Heart right ventricle (tissue), 16 donors: ENCODE results near the gene SERTAD3. TPM values are rescaled to one million over a fixed set of nuclear protein-coding genes. Genes with fewer than 3 reads are reported as not detected.

Source experiments
- ATAC-seq, 8 donors: fragments of 200-7000 bp; cut with Tn5 transposase; one replicate each; pipeline ENCODE4 v1.9.1; 2020; ENCODE audit warnings: mild to moderate bottlenecking in 8 of 8, moderate library complexity in 8 of 8, moderate number of reproducible peaks in 1 of 8
- DNase-seq, 2 donors: peaks; one replicate each; pipeline ENCODE4 v3.0.0-alpha.2; 2020
- H3K27ac ChIP-seq, 10 donors: fragments of 200-600 bp; sonication (generic) in 2 of 10; one replicate each; pipeline versions ENCODE4 v1.5.0 to v1.8.0; 2020 to 2022; ENCODE audit warnings: mild to moderate bottlenecking in 3 of 10
- H3K27me3 ChIP-seq, 7 donors: fragments of 200-600 bp; one replicate each; pipeline ENCODE4 v1.8.0; 2021 to 2022; ENCODE audit warnings: mild to moderate bottlenecking in 2 of 7
- H3K36me3 ChIP-seq, 9 donors: fragments of 200-600 bp; sonication (generic) in 1 of 9; one replicate each; pipeline versions ENCODE4 v1.5.0 to v1.8.0; 2020 to 2022; ENCODE audit warnings: mild to moderate bottlenecking in 2 of 9
- H3K4me1 ChIP-seq, 9 donors: fragments of 200-600 bp; sonication (generic) in 1 of 9; one replicate each; pipeline versions ENCODE4 v1.5.0 to v1.8.0; 2020 to 2022; ENCODE audit warnings: mild to moderate bottlenecking in 4 of 9
- H3K4me3 ChIP-seq, 10 donors: fragments of 200-600 bp; sonication (generic) in 2 of 10; one replicate each; pipeline versions ENCODE4 v1.5.0 to v1.8.0; 2020 to 2022; ENCODE audit warnings: mild to moderate bottlenecking in 7 of 10, moderate library complexity in 2 of 10
- H3K9me3 ChIP-seq, 11 donors: fragments of 200-600 bp in 10 of 11; sonication (generic) in 2 of 11; one replicate each; pipeline versions ENCODE4 v1.5.0 to v1.8.0; 2013 to 2022; ENCODE audit warnings: mild to moderate bottlenecking in 2 of 11, control low read depth in 1 of 11, moderate library complexity in 1 of 11
- WGBS, 2 donors: extraction: QIAGEN DNeasy Blood & Tissue Kit; methylation state at CpG; one replicate each; pipeline ENCODE4 v1.1.7; 2013; ENCODE audit warnings: inconsistent platforms in 1 of 2; 5-methylcytosine and 5-hydroxymethylcytosine counted together
- intact Hi-C, 10 donors: fragments of 100-400 bp; cut with DNase I; formaldehyde crosslinking; loops; one replicate each; pipeline versions ENCODE4 v1.11.1 to v1.14.2; 2022
- polyA plus RNA-seq, 2 donors: library from polyadenylated mRNA; stranded (reverse); fragments of 200-250 nt; gene quantifications; one replicate each; pipeline ENCODE4 v1.2.3, GENCODE V29; 2013
- total RNA-seq, 10 donors: library from RNA; stranded (reverse); fragmentation: NEBNext Ultra II Directional in 3 of 10; extraction: Animal tissue kit (Norgen Biotek cat#: 25700) in 3 of 10; gene quantifications; one replicate each; pipeline versions ENCODE4 v1.2.1 to v1.2.4, GENCODE V29; 2021 to 2023
- TF ChIP-seq, protein P1 (sequence below), 9 donors: fragments of 200-600 bp; sonication (generic) in 2 of 9; IDR thresholded peaks; one replicate each; pipeline versions ENCODE4 v1.5.0 to v1.8.0; 2021 to 2022; ENCODE audit warnings: antibody characterized with exemption in 9 of 9, mild to moderate bottlenecking in 5 of 9, moderate library complexity in 1 of 9
- donor health status: Arrhythmogenic right ventricular cardiomyopathy.
- donor health status: ischemic (EF 13 %, LVEDD 7.1; RV severe dilation, severe dysfunction).
- donor health status: healthy with polysubstance abuse.
- donor health status: DM: no; HTN: yes; CAD: no.
- donor health status: DM: no; HTN: no; CAD: no.
- donor health status: ischemic (EF 25% LVEDD 6.9; RV normal size, moderate dysfunction).
- donor health status: ischemic (EF 25% LVEDD 5.7; RV mildly dilated, moderate dysfunction).
- donor health status: healthy.
- donor health status: DM: yes; HTN: yes; CAD: no.
- donor health status: Ischemic cardiomyopathy.
- donor health status: ischemic (EF 35%, LVEDD 5.7; RV mildly dilated, moderate dysfunction).
- donor health status: nonischemic (EF 11% LVEDD 7.7; RV severe dilation, severe dysfunction).
- donor health status: DM: yes; HTN: yes; CAD: no.
- donor health status: PGD.
- donor health status: ischemic (EF 29% LVEDD 5.4; RV normal size, mild dysfunction).
- donor health status: nonischemic (EF 23%, LVEDD 6.1; RV moderate dilation, normal function).

The SERTAD3 gene
- total and polyA plus RNA-seq, 12 donors: 19.4 to 37.5 (median 29.3) TPM

DNA sequence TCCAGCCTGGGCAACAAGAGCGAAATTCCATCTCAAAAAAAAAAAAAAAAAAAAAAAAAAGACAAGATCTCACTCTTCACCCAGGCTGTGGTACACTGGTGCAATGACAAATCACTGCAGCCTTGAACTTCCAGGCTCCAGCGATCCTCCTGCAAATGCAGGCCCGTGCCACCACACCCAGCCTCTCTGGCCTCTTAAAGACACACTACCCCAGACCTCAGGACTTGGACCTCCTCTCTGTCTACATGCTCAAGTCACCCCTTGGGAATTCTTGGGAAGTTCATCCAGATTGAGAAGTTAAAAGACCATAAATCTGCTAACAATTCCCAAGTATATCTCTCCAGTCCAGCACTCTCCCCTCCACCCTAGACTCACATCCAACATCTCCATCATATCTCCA is 43.6 kb downstream of the SERTAD3 start:
- Histone ChIP-seq H3K4me3 (no peak overlapping the region), H3K36me3 (peaks cover 0 to 3% (median 0%) of the 10 kb centered on the region in 9 donors), H3K9me3 (no peaks in the 10 kb centered on the region), H3K27me3 (no peaks in the 10 kb centered on the region), H3K27ac (no peak overlapping the region), H3K4me1 (peaks cover 0 to 17% (median 9%) of the 10 kb centered on the region in 9 donors)
- intact Hi-C loops: no loop called here
- ATAC-seq: no peak
- WGBS, 2 donors: 56 to 66% methylated on average over 2 to 3 of the region's 3 CpGs
- no peak for DNase-seq
- TF ChIP-seq, protein P1, sequence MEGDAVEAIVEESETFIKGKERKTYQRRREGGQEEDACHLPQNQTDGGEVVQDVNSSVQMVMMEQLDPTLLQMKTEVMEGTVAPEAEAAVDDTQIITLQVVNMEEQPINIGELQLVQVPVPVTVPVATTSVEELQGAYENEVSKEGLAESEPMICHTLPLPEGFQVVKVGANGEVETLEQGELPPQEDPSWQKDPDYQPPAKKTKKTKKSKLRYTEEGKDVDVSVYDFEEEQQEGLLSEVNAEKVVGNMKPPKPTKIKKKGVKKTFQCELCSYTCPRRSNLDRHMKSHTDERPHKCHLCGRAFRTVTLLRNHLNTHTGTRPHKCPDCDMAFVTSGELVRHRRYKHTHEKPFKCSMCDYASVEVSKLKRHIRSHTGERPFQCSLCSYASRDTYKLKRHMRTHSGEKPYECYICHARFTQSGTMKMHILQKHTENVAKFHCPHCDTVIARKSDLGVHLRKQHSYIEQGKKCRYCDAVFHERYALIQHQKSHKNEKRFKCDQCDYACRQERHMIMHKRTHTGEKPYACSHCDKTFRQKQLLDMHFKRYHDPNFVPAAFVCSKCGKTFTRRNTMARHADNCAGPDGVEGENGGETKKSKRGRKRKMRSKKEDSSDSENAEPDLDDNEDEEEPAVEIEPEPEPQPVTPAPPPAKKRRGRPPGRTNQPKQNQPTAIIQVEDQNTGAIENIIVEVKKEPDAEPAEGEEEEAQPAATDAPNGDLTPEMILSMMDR (IDR thresholded peaks at IDR 0.05): no peak

- WGBS, 2 donors: 55 to 57% methylated on average over 49 of the region's 49 CpGs
- peaks cover 0 to 11% (median 6%) of the 10 kb centered on the region in 9 donors for H3K4me1 ChIP-seq
- no peak for DNase-seq
- peaks cover 0 to 3% (median 0%) of the 10 kb centered on the region in 9 donors for H3K36me3 ChIP-seq
- ATAC-seq: peak in 1 of 8 donors; percentile 25
- H3K9me3 ChIP-seq: no peaks in the 10 kb centered on the region
- no peaks in the 10 kb centered on the region for H3K27me3 ChIP-seq
- intact Hi-C loops: loop anchor here in 3 of 10 donors (5.0 kb wide), 2 partner anchors 41 to 46 kb away; no protein-coding TSS in a partner anchor
- H3K27ac ChIP-seq: no peak overlapping the region
- H3K4me3 ChIP-seq: no peak overlapping the region
- TF ChIP-seq, protein P1 (IDR thresholded peaks at IDR 0.05): no peak
Measured at GRCh38 chr19:40398417-40399131, 45.6 kb downstream of the SERTAD3 start.

- H3K4me1 ChIP-seq: peaks cover 0 to 6% (median 0%) of the 10 kb centered on the region in 9 donors
- H3K4me3 ChIP-seq: no peak overlapping the region
- peaks cover 0 to 3% (median 0%) of the 10 kb centered on the region in 9 donors for H3K36me3 ChIP-seq
- no peak overlapping the region for H3K27ac ChIP-seq
- TF ChIP-seq, protein P1 (IDR thresholded peaks at IDR 0.05): no peak
- intact Hi-C loops: loop anchor here in 3 of 10 donors (5.0 kb wide), 2 partner anchors 40 to 45 kb away; no protein-coding TSS in a partner anchor
- ATAC-seq (no peak), DNase-seq (no peak)
- no peaks in the 10 kb centered on the region for H3K9me3 ChIP-seq
- no peaks in the 10 kb centered on the region for H3K27me3 ChIP-seq
- 92 to 96% methylated on average over 22 of the region's 22 CpGs for WGBS, 2 donors
Measured at GRCh38 chr19:40397568-40397906, 46.6 kb downstream of the SERTAD3 start.

DNA sequence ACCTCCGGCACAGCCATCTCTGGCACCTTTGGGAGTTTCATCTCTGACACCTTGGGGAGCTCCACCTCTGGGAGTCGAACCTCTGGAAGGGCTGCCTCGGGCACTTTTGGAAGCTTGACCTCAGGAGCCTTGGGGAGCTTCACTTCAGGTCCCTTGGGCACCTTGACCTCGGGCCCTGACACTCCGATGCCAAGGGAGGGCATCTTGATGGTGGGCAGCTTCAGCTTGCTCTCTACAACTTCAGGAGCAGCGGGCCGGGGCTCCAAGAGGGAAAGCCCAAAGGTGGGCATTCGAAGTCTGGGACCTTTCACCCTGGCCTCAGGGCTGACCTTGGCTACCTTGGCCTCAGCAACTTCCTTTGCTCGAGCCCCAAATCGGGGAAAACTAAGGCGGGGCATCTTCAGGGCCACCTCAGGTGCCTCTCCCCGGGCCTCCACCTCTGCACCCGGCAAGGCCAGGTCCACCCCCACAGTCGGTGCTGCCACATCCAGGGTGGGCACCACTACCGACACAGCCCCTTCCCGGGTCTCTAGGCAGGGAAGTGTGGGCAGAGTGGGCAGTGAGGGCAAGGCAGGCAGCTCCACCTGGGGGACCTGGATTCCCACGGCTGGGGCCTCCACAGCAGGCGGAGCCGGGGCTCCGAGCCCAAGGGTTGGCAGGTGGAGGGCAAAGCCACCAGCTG is 47.1 kb downstream of the SERTAD3 start:
- no peak overlapping the region for H3K27ac ChIP-seq
- no peak for ATAC-seq
- 92 to 95% methylated on average over 20 of the region's 20 CpGs for WGBS, 2 donors
- intact Hi-C loops: loop anchor here in 3 of 10 donors (5.0 kb wide), 2 partner anchors 40 to 45 kb away; no protein-coding TSS in a partner anchor
- H3K9me3 ChIP-seq: no peaks in the 10 kb centered on the region
- no peaks in the 10 kb centered on the region for H3K27me3 ChIP-seq
- H3K4me1 ChIP-seq: peaks cover 0 to 6% (median 0%) of the 10 kb centered on the region in 9 donors
- TF ChIP-seq, protein P1 (IDR thresholded peaks at IDR 0.05): no peak
- H3K4me3 ChIP-seq: no peak overlapping the region
- DNase-seq: no peak
- peaks cover 0 to 3% (median 0%) of the 10 kb centered on the region in 9 donors for H3K36me3 ChIP-seq
